RKO (cell line): ENCODE measurements around the gene LSM8.
"Not testable (repeated sequence)": the region's sequence is repeated elsewhere in the genome, so short reads cannot be mapped to it uniquely, and the experiment has no call there.

Experiments
- DNase-seq: peaks from one replicate; pipeline ENCODE4 v3.0.0-alpha.2; 2016; ENCODE audit warnings: low spot score

Gene LSM8

DNA sequence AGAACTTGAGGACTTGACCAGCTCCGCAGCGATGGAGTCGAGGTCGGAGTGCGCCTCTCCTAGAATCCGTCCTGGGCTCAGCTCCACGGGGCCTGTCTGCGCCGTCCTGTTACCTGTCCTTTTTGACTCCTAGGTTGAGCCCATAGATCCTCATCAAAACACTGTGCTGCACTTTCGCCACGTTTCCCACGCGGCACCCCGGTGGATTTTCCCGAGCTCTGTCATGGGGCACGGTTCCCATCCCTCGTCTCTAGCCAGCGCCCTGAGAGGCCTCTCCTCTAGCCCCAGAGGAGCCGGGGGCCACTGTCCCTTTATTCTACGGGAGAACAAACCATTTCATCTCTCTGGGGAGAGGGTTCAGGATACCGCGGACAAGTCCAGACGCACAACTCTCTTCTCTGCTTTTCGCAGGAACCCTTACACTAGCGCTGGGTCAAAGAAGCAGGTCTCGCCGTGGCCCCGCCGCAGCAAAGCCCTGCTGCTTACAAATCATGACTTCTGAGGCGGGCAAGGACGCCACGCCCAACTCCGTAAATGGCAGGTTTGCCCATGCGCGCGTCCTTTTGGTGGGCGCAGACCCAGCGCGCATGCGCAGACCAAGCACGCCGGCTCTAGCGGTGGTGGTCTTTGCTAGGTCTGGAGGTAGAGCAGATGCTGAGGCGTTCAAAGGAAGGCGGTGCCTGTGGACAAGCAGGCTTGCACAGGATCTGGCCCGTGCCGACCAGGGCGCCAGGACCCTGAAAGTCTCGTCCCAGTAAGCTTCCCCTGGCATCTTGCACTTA lies 30.3 kb downstream of the LSM8 start:
- no peak for DNase-seq

DNA sequence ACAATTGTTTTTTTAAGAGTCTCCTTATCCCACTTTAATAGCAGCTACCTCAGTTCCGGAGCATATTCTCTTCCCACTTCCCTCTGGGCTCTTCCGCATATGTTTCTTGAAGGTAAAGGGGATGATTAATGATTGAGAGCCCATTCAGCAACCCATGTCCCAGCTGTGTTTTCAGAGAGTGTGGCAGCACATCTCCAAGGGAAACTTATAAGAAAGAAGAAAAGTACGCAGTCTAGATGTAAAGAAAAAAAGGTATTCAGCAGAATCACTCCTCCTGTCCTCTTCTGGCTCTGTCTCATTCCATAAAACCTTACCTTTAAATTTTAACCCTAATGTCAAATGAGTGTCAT lies 30.8 kb downstream of the LSM8 start:
- DNase-seq = no peak

DNA sequence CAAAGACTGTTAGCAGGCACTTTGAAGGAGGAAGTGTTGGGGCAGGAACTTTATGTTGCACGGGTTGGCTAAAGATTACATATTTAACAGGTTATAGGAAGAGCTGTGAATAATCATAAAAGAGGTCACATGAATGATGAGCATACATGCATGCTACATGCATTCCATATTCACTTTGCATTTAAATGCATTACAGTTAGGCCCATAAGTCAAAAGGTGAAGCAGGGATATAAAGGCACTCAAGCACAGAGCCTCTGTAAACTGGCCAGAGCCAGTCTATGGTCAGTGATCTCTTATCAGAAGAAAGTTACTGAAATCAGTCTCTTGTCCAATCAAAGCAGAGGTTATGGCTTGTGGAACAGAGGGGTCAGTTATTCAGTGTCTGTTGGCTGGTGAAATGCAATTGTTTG lies 33.3 kb downstream of the LSM8 start:
- no peak for DNase-seq

DNA sequence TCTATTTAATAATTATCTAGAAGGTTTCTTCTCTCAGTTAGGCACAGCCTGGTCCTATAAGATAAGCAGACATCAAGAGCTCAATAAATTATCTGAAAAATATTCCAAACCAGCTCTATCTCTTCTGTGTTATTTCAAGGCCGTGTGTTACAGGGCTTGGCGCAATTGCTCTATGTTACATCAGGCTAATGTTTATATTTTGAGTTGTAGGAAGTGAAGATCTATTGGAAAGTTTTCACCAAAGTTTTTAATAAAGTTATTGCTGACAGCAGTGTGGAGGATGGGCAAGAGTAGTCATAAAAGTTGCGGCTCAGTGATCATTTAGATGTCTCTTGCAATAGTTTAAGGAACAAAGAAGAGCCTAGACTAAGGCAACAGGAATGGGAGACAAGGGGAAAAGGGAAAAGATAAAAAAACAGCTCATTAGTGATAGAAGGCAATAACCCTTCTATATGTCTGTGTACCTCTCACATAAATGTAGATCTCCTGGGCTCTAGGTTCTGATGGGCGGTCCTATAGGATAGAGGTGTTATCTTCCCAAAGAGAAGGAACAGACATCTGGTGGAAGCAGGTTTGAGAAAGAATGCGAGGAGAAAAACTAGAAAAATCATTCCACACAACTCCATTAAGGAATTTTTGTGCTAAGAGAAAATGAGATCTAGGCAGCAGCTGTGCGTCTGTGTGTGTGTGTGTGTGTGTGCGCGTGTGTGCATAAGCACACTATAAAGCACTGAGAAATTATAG lies 34.6 kb downstream of the LSM8 start:
- DNase-seq = no peak

DNA sequence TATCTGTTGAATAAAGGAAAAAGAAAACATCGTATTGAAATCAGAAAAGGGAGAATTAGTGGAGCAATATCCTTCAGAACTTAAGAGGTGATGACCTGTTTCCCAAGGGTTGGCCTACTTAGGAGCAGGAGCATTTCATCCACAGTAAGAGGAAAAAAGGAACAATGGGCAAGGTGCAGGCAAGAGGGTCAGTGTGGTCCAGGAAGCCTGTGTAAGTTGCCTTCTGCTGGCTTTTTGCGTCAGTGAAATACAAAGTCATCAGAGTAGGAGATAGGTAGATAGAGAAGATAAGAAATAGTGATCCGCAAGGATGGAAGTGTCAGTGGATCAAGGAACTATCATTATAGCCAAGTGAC lies 35.2 kb downstream of the LSM8 start:
- no peak for DNase-seq

DNA sequence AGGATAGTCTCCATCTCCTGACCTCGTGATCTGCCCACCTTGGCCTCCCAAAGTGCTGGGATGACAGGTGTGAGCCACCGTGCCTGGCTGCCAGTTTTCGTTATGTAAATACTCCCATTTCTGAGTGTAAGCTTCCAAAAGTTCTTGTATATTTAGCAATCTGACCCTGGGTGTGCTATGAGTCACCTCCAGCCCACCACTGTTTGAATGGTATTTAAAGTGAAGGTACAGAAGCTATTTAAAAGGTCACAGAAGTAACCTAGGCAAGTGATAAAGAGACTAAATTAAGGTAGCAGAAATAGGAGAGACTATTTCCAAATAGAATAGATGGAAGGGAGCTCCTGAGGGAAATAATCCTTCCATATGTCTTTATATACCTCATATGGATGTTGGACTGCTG lies 36.6 kb downstream of the LSM8 start:
- DNase-seq = no peak

DNA sequence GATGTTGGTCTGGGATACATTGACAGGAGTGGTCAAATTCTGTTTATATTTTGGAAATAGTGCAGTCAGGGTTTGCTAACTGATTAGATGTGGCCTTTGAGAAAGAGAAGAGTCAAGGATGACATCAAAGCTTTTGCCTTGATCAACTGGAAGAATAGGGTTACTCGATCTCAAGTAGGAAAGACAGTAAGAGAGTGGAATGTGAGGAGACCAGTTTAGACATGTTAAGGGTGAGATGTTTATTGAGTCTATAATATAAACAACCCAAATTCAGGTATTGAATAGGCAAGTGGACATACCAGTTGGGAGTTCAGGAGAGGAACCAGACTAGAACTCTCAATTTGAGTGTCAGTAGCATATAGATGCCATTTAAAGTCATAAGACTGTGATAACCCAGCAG lies 38.6 kb downstream of the LSM8 start:
- no peak for DNase-seq

DNA sequence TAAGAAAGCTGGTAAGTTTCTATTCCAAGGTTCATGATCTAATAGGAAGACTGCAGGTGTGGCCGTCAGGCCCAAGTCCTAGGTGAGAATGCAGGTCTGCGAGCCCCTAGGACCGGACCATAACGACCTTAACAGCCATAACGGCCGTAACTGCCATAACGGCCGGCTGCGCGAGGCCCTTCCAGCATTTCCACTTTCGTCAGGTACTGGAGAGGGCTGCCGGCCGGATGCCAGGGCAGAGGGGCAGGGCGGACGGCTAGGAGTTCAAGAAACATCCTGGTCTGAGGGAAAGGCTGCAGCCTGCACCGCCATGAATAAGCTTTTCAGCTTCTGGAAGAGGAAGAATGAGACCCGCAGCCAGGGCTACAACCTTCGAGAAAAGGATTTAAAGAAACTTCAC lies 40.6 kb downstream of the LSM8 start, which contains the start of gene ANKRD7:
TSS of gene ANKRD7 (plus strand) at position 184 of the 400 bp plus-strand sequence. CDS start at position 311, 127 bp downstream.
- DNase-seq = no peak

DNA sequence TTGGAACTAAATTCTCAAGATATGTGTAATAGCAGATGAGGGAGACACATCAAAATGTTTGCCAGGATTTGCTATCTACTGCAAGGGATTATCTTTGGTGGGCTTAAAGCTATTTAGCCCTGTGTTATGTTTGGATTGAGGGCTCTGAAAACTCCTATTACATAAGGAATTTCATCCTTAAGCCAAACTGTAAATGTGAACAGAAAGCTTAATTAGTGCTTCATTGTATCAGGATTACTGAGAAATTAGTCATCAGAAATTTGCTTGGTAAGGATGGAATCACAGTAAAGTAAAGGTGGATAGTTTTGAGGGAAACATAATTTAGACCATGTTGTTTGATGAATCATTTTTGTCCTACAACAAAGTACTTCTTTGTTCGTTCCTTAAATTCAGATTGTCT lies 48.9 kb downstream of the LSM8 start:
- peak; percentile 26 for DNase-seq

DNA sequence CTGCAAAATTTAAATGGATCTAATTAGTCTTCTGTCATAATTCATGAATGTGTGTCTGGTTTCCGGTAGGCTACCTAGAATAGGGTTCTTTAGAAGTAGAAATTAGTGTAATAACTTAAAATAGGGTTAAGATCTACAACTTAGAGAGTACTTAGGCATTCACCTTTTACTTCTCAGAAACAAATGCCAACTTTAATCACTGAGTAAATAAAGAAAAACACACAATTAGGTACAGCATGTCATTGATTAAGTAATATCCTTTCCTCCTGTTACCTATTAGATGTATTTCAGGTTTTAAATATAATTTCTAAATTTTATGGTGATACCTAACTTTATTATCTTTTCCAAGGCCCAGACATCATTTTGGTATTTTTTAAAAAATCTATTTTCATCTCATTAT lies 49.8 kb downstream of the LSM8 start:
- DNase-seq = no peak

DNA sequence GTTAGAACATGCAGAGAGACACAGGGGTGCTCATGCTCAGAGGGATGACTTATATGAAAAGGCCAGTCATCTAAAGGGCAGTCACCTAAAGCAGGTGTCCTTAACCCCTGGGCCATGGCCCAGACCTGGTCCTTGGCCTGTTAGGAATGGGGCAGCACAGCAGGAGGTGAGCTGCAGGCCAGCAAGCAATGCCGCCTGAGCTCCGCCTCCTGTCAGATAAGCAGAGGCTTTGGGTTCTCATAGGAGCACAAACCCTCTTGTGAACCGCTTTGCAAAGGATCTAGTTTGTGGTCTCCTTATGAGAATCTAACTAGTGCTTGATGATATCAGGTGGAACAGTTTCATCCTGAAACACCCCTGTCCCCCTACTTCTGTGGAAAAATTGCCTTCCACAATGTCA lies 55.0 kb downstream of the LSM8 start:
- DNase-seq = no peak

DNA sequence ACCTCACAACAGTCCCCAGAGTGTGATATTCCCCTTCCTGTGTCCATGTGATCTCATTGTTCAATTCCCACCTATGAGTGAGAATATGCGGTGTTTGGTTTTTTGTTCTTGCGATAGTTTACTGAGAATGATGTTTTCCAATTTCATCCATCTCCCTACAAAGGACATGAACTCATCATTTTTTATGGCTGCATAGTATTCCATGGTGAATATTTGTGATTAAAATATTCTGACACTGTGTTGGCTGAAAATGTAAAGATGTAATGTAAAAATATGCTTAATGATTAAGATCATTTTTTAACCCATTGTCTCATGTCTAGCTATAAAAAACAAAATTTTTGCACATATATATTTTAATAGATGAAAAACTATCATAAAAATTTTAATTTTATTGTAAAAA lies 56.4 kb downstream of the LSM8 start:
- DNase-seq = not testable (repeated sequence)
